ENCODE results near the gene FBXO10.
"Not testable (repeated sequence)": the region's sequence is repeated elsewhere in the genome, so short reads cannot be mapped to it uniquely, and the experiment has no call there.

GRCh38 chr9:37602061-37602460 is 25.9 kb upstream of the FBXO10 start:
- TF ChIP-seq ELF1 (IDR thresholded peaks at IDR 0.05; ENCODE audit: borderline replicate concordance, low read depth); CTCF (IDR thresholded peaks at IDR 0.05 in 2 of 3, conservative IDR thresholded peaks at IDR 0.05 in 1 of 3; ENCODE audit: borderline replicate concordance in 1 of 3, insufficient read depth in 1 of 3, low read depth in 2 of 3, low read length in 2 of 3); RAD21 (IDR thresholded peaks at IDR 0.05; ENCODE audit: low read depth); ATF3 (IDR thresholded peaks at IDR 0.05); POLR2AphosphoS5 (IDR thresholded peaks at IDR 0.05; ENCODE audit: low read depth, low read length): not testable (repeated sequence)
